Endothelial cell of umbilical vein (primary cell): ENCODE measurements around the gene GABRA5. TPM values are rescaled to one million over a fixed set of nuclear protein-coding genes. Genes with fewer than 3 reads are reported as not detected.

ENCODE experiments used
- BruUV-seq: library from RNA; stranded (reverse); fragments of 400-500 nt; replicated peaks from 2 replicates; lab custom pipeline; 2021; lab: Mats Ljungman, UMichigan
- CTCF ChIA-PET: fragments of 300-600, 350-600 bp; sonication (Branson Sonifier 250); formaldehyde crosslinking; loops from one replicate; lab custom pipeline; 2021; ENCODE audit warnings: antibody characterized with exemption, inconsistent platforms; lab: Charles Lee
- POLR2A ChIA-PET: fragments of 300-600, 350-600 bp; sonication (Branson Sonifier 250); formaldehyde crosslinking; loops from one replicate; lab custom pipeline; 2021; ENCODE audit warnings: antibody characterized with exemption, inconsistent platforms; lab: Charles Lee
- DNase-seq: peaks from one replicate; pipeline ENCODE4 v3.0.0-alpha.2; 2011; ENCODE audit warnings: low read depth, low spot score
- FAIRE-seq: peaks from 2 replicates; lab custom pipeline; 2011; peaks lifted over from hg19 to GRCh38; lab: Jason Lieb, UNC
- H2AFZ ChIP-seq: 2 replicates; pipeline ENCODE4 v1.6.0; 2012; ENCODE audit warnings: low read depth, low read length, control low read depth, inconsistent platforms
- H3K27ac ChIP-seq: 2 replicates; pipeline ENCODE4 v1.5.1; 2011; ENCODE audit warnings: low read depth, mild to moderate bottlenecking, control low read depth, low read length, moderate library complexity; ENCODE audit not compliant: insufficient read depth
- H3K27me3 ChIP-seq, 2 experiments: 2 replicates each; pipeline versions ENCODE4 v1.6.0 to v1.6.1; 2011; ENCODE audit warnings: low read length in 2 of 2, mixed read lengths in 1 of 2; ENCODE audit not compliant: control insufficient read depth in 2 of 2, insufficient read depth in 2 of 2
- H3K36me3 ChIP-seq, 2 experiments: 2 replicates in 1 of 2; 3 replicates in 1 of 2; pipeline ENCODE4 v1.5.1; 2011; ENCODE audit warnings: low read length in 2 of 2, mild to moderate bottlenecking in 1 of 2, moderate library complexity in 1 of 2; ENCODE audit not compliant: control insufficient read depth in 2 of 2, insufficient read depth in 2 of 2; ENCODE audit errors: extremely low read depth in 1 of 2
- H3K4me1 ChIP-seq: 3 replicates; pipeline ENCODE4 v1.5.1; 2011; ENCODE audit warnings: mild to moderate bottlenecking, low read length; ENCODE audit not compliant: control insufficient read depth, insufficient read depth; ENCODE audit errors: extremely low read depth
- H3K4me2 ChIP-seq: 2 replicates; pipeline ENCODE4 v1.6.1; 2011; ENCODE audit warnings: low read length, control low read depth, mixed read lengths; ENCODE audit not compliant: insufficient read depth
- H3K4me3 ChIP-seq, 3 experiments: fragments of 200-600 bp in 1 of 3; sonication (generic), shearing (Covaris generic) in 1 of 3; replicated peaks in 1 of 3; 2 replicates each; pipeline ENCODE4 v1.5.1; 2011 to 2016; ENCODE audit warnings: control low read depth in 3 of 3, low read length in 3 of 3, mild to moderate bottlenecking in 2 of 3, inconsistent platforms in 1 of 3, low read depth in 1 of 3, moderate library complexity in 1 of 3; ENCODE audit not compliant: insufficient read depth in 1 of 3
- H3K79me2 ChIP-seq: 2 replicates; pipeline ENCODE4 v1.6.0; 2012; ENCODE audit warnings: low read length, inconsistent platforms; ENCODE audit not compliant: control insufficient read depth, insufficient read depth
- H3K9ac ChIP-seq: replicated peaks from 2 replicates; pipeline ENCODE3; 2011; ENCODE audit warnings: low read length, control low read depth; ENCODE audit not compliant: insufficient read depth; ENCODE audit errors: extremely low read depth
- H3K9me1 ChIP-seq: replicated peaks from 3 replicates; pipeline ENCODE4 v1.6.0; 2011; ENCODE audit warnings: mild to moderate bottlenecking, low read length; ENCODE audit not compliant: control insufficient read depth, insufficient read depth; ENCODE audit errors: extremely low read depth
- H3K9me3 ChIP-seq: replicated peaks from 2 replicates; pipeline ENCODE4 v1.5.1; 2012; ENCODE audit warnings: low read length, inconsistent platforms; ENCODE audit not compliant: control insufficient read depth, insufficient read depth
- H4K20me1 ChIP-seq: replicated peaks from 2 replicates; pipeline ENCODE3; 2011; ENCODE audit warnings: mild to moderate bottlenecking, low read length; ENCODE audit not compliant: control insufficient read depth, insufficient read depth; ENCODE audit errors: extremely low read depth
- EZH2 ChIP-seq: IDR thresholded peaks from 2 replicates; pipeline ENCODE4 v1.6.1; 2012; ENCODE audit warnings: borderline replicate concordance, low read depth, mild to moderate bottlenecking, moderate library complexity, low read length, inconsistent platforms; ENCODE audit not compliant: severe bottlenecking
- FOS ChIP-seq: IDR thresholded peaks from 2 replicates; pipeline ENCODE4 v1.6.1; 2011; ENCODE audit warnings: mild to moderate bottlenecking, low read length, moderate library complexity, borderline replicate concordance; ENCODE audit not compliant: insufficient read depth
- GATA2 ChIP-seq: IDR thresholded peaks from 2 replicates; pipeline ENCODE4 v1.7.0; 2011; ENCODE audit warnings: low read depth, mild to moderate bottlenecking, moderate library complexity, mixed read lengths, low read length; ENCODE audit not compliant: insufficient read length, insufficient read depth
- JUN ChIP-seq: IDR thresholded peaks from 2 replicates; pipeline ENCODE4 v1.6.1; 2011; ENCODE audit warnings: borderline replicate concordance, low read depth; ENCODE audit not compliant: insufficient read length, insufficient read depth
- MYC ChIP-seq: IDR thresholded peaks from one replicate; pipeline ENCODE4 v1.6.1; 2011; ENCODE audit warnings: mild to moderate bottlenecking, low read depth, low read length
- POLR2A ChIP-seq: IDR thresholded peaks from 2 replicates; pipeline ENCODE4 v1.6.1; 2012; ENCODE audit warnings: low read depth, mild to moderate bottlenecking, control low read depth, low read length
- POLR2AphosphoS5 ChIP-seq: IDR thresholded peaks from 2 replicates; pipeline ENCODE4 v1.6.1; 2012; ENCODE audit warnings: low read depth, mild to moderate bottlenecking, control low read depth, low read length, moderate library complexity; ENCODE audit not compliant: insufficient read depth
- dilution Hi-C: fragments of 300-500 bp; cut with MboI; formaldehyde crosslinking; loops from one replicate; pipeline ENCODE4 v1.15.0; 2019; ENCODE audit warnings: low sequenced_read_pairs; ENCODE audit not compliant: extremely low pct_ligation_motif_present
- intact Hi-C: fragments of 100-400 bp; cut with micrococcal nuclease; formaldehyde crosslinking; loops from one replicate; pipeline ENCODE4 v1.10.0; 2022
- polyA plus RNA-seq, 4 experiments: library from polyadenylated mRNA; depleted of rRNA in 3 of 4; stranded (reverse) in 3 of 4; unstranded in 1 of 4; fragments of >200 nt; gene quantifications; 2 replicates each; pipeline versions ENCODE4 v1.2.1 to v1.2.3, GENCODE V29; 2011 to 2012; ENCODE audit warnings: missing spikeins in 1 of 4
- total RNA-seq: library from RNA; stranded (reverse); gene quantifications from 2 replicates; pipeline ENCODE4 v1.2.3, GENCODE V29; 2021
- TF ChIP-seq, protein P1 (sequence below), 2 donors: IDR thresholded peaks; 1 replicate in 1 of 2; 2 replicates in 1 of 2; pipeline ENCODE4 v1.5.1; 2011; ENCODE audit warnings: low read length in 2 of 2, mild to moderate bottlenecking in 2 of 2, moderate library complexity in 2 of 2, control low read depth in 1 of 2, inconsistent platforms in 1 of 2, low read depth in 1 of 2; ENCODE audit not compliant: insufficient read depth in 1 of 2; ENCODE audit errors: extremely low read depth in 1 of 2
- TF ChIP-seq, protein P2 (sequence below): IDR thresholded peaks from 2 replicates; pipeline ENCODE4 v1.6.1; 2011; ENCODE audit not compliant: insufficient read depth, insufficient read length

GABRA5 gene
- total and polyA plus RNA-seq, 2 donors (not counting 3 experiments of a cell fraction or from before 2014, with no cell fraction given), result not detected

DNA sequence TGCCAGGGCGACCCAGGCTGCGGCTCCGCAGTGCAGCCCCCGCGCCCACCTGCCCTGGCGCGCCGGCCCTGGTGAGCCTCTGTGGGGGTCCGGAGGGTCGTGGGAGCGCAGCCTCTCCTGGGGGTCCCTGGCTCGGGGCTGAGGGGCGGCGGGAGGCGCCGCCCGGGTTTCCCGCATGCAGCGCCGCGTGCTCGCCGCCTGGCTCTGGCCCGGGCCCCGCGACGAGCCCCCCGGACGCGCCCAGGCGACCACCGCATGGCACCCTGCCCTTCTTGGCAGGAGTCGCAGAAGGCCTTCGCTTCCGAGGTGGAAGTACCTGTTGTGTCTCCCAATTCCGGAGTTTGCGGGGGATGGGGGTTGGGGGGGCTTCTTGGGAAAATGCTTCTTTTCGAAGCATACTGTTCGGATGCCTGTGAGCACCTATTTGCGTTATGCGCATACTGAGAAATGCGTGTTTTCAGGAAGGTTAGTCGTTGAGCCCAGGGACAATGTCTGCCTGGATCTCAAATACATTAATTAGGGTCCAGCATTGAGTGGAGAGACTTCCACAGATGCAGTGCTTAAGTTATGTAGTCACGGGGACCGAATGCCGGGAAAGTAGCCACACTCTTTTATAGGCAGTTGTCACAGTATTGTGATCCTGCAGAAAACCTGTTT, 1.3 kb downstream of the GABRA5 start:
- dilution Hi-C loops, result no loop called here
- CTCF ChIA-PET, result no interaction called here

More for the DNA sequence above, 1.3 kb downstream of the GABRA5 start:
- POLR2A ChIA-PET, result no interaction called here
- Histone ChIP-seq H3K4me3 (no peak overlapping the region), H3K4me2 (no peak overlapping the region), H3K9me3 (no peaks in the 10 kb centered on the region), H3K4me1 (no peaks in the 10 kb centered on the region), H3K27me3 (no peaks in the 10 kb centered on the region), H3K9ac (no peak overlapping the region), H3K27ac (no peak overlapping the region), H4K20me1 (no peaks in the 10 kb centered on the region), H3K79me2 (no peaks in the 10 kb centered on the region), H3K36me3 (no peaks in the 10 kb centered on the region), H2AFZ (no peak overlapping the region), H3K9me1 (no peaks in the 10 kb centered on the region)
- intact Hi-C loops, result no loop called here
- FAIRE-seq (no peak), DNase-seq (no peak)
- TF ChIP-seq EZH2, result no peak
- no peak for TF ChIP-seq MYC
- no peak for TF ChIP-seq POLR2A
- TF ChIP-seq, protein P1, sequence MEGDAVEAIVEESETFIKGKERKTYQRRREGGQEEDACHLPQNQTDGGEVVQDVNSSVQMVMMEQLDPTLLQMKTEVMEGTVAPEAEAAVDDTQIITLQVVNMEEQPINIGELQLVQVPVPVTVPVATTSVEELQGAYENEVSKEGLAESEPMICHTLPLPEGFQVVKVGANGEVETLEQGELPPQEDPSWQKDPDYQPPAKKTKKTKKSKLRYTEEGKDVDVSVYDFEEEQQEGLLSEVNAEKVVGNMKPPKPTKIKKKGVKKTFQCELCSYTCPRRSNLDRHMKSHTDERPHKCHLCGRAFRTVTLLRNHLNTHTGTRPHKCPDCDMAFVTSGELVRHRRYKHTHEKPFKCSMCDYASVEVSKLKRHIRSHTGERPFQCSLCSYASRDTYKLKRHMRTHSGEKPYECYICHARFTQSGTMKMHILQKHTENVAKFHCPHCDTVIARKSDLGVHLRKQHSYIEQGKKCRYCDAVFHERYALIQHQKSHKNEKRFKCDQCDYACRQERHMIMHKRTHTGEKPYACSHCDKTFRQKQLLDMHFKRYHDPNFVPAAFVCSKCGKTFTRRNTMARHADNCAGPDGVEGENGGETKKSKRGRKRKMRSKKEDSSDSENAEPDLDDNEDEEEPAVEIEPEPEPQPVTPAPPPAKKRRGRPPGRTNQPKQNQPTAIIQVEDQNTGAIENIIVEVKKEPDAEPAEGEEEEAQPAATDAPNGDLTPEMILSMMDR (IDR thresholded peaks at IDR 0.05; ENCODE audit: extremely low read depth in 1 of 2, insufficient read depth in 1 of 2, low read depth in 1 of 2, low read length in 2 of 2), result no peak
- TF ChIP-seq POLR2AphosphoS5, result no peak
- TF ChIP-seq JUN, result no peak
- TF ChIP-seq FOS, result no peak
- no peak for TF ChIP-seq GATA2
- TF ChIP-seq, protein P2, sequence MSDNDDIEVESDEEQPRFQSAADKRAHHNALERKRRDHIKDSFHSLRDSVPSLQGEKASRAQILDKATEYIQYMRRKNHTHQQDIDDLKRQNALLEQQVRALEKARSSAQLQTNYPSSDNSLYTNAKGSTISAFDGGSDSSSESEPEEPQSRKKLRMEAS, result no peak
- BruUV-seq, result no TSS peak
